Suppressor macrophage (primary cell): ENCODE data around the gene FXR2.
A peak's percentile ranks its signal among the peaks of the same experiment; 100 is the strongest.

Source experiments
- DNase-seq, 4 experiments: peaks; one replicate each; pipeline ENCODE4 v3.0.0-alpha.2; 2020 to 2022

FXR2 gene

GRCh38 chr17:7587420-7588151 lies 27.1 kb downstream of the FXR2 start:
- DNase-seq: peak in 1 of 4 experiments; percentile 29

- peak in 1 of 4 experiments; percentile 21 for DNase-seq
These were observed 27.9 kb downstream of the FXR2 start for GRCh38 chr17:7586673-7587419.

- DNase-seq: peak; percentile 98 to 99 (median 98)
These were observed 31.2 kb downstream of the FXR2 start, which contains the start of gene MPDU1 for GRCh38 chr17:7583253-7584109. MPDU1 (plus strand) TSS chr17:7583852; CDS start chr17:7583863, 11 bp downstream.

- DNase-seq: peak in 2 of 4 experiments; percentile 27 to 30
These were observed 32.1 kb downstream of the FXR2 start for GRCh38 chr17:7582396-7583252.

- DNase-seq: peak; percentile 46 to 62 (median 56)
These were observed 33.8 kb downstream of the FXR2 start for GRCh38 chr17:7580604-7581575.

GRCh38 chr17:7579834-7580603 lies 34.7 kb downstream of the FXR2 start:
- peak; percentile 68 to 80 (median 74) for DNase-seq

GRCh38 chr17:7579001-7579833 lies 35.5 kb downstream of the FXR2 start, which contains the start of gene CD68:
CD68 (plus strand) TSS chr17:7579638; CDS start chr17:7579678, 40 bp downstream.
- DNase-seq: peak; percentile 96 to 99 (median 97)

- peak in 2 of 4 experiments; percentile 15 to 29 for DNase-seq
These were observed 37.1 kb downstream of the FXR2 start for GRCh38 chr17:7577327-7578199.

GRCh38 chr17:7576432-7576937 lies 38.2 kb downstream of the FXR2 start:
- peak in 2 of 4 experiments; percentile 27 for DNase-seq

GRCh38 chr17:7575959-7576358 lies 38.7 kb downstream of the FXR2 start:
- no peak for DNase-seq

- DNase-seq: peak in 2 of 4 experiments; percentile 22 to 23
These were observed 39.2 kb downstream of the FXR2 start for GRCh38 chr17:7575481-7575883.

GRCh38 chr17:7574176-7574953 lies 40.3 kb downstream of the FXR2 start:
- DNase-seq: peak in 1 of 4 experiments; percentile 25

GRCh38 chr17:7573324-7574080 lies 41.2 kb downstream of the FXR2 start:
- DNase-seq: peak; percentile 93 to 97 (median 95)

- peak; percentile 99 to 100 (median 100) for DNase-seq
These were observed 41.9 kb downstream of the FXR2 start for GRCh38 chr17:7572588-7573323.

- no peak for DNase-seq
These were observed 42.4 kb downstream of the FXR2 start for GRCh38 chr17:7572338-7572587.
